H9 (cell line): ENCODE data around the gene TIA1. TPM values are rescaled to one million over a fixed set of nuclear protein-coding genes. Genes with fewer than 3 reads are reported as not detected.

Experiments used
- DNase-seq: peaks from one replicate; pipeline ENCODE4 v3.0.0-alpha.2; 2017
- H2AFZ ChIP-seq: one replicate; pipeline ENCODE4 v1.6.1; 2013; ENCODE audit warnings: mild to moderate bottlenecking, low read length, control low read depth, moderate library complexity
- H2AK5ac ChIP-seq: 2 replicates; pipeline ENCODE4 v1.6.1; 2013; ENCODE audit warnings: low read length, control low read depth, mixed read lengths; ENCODE audit not compliant: insufficient read length
- H2BK120ac ChIP-seq: one replicate; pipeline ENCODE4 v1.6.1; 2013; ENCODE audit warnings: low read depth, mild to moderate bottlenecking, low read length, control low read depth, inconsistent platforms; ENCODE audit not compliant: poor library complexity, severe bottlenecking
- H2BK12ac ChIP-seq: 2 replicates; pipeline ENCODE4 v1.6.1; 2013; ENCODE audit warnings: low read length, control low read depth, mixed read lengths, low read depth; ENCODE audit not compliant: insufficient read length
- H2BK15ac ChIP-seq: 2 replicates; pipeline ENCODE4 v1.6.1; 2013; ENCODE audit warnings: low read depth, low read length, control low read depth
- H2BK20ac ChIP-seq: one replicate; pipeline ENCODE4 v1.6.1; 2013; ENCODE audit warnings: low read depth, mild to moderate bottlenecking, low read length, control low read depth, inconsistent platforms; ENCODE audit not compliant: poor library complexity, severe bottlenecking
- H2BK5ac ChIP-seq: 2 replicates; pipeline ENCODE4 v1.6.1; 2013; ENCODE audit warnings: low read length, control low read depth, mixed read lengths; ENCODE audit not compliant: insufficient read length
- H3K14ac ChIP-seq: 2 replicates; pipeline ENCODE4 v1.6.1; 2013; ENCODE audit warnings: low read length, control low read depth; ENCODE audit not compliant: insufficient read depth
- H3K18ac ChIP-seq: 2 replicates; pipeline ENCODE4 v1.6.1; 2013; ENCODE audit warnings: low read depth, mild to moderate bottlenecking, mixed read lengths, low read length, control low read depth; ENCODE audit not compliant: insufficient read length
- H3K23ac ChIP-seq: 2 replicates; pipeline ENCODE4 v1.6.1; 2013; ENCODE audit warnings: low read length, control low read depth, mixed read lengths, low read depth; ENCODE audit not compliant: insufficient read length
- H3K23me2 ChIP-seq: 2 replicates; pipeline ENCODE4 v1.6.1; 2013; ENCODE audit warnings: low read depth, mild to moderate bottlenecking, mixed read lengths, low read length, control low read depth; ENCODE audit not compliant: insufficient read length, poor library complexity, severe bottlenecking
- H3K27ac ChIP-seq: 2 replicates; pipeline ENCODE4 v1.5.1; 2013; ENCODE audit warnings: low read length, control low read depth, mixed read lengths, low read depth; ENCODE audit not compliant: insufficient read length
- H3K27me3 ChIP-seq: 2 replicates; pipeline ENCODE4 v1.6.1; 2013; ENCODE audit warnings: low read length, control low read depth, inconsistent platforms; ENCODE audit not compliant: insufficient read depth
- H3K4ac ChIP-seq: 2 replicates; pipeline ENCODE4 v1.6.1; 2013; ENCODE audit warnings: low read depth, mild to moderate bottlenecking, control low read depth, inconsistent platforms, low read length, moderate library complexity
- H3K4me1 ChIP-seq: 2 replicates; pipeline ENCODE4 v1.6.1; 2013; ENCODE audit warnings: low read length, control low read depth, inconsistent platforms; ENCODE audit not compliant: insufficient read depth
- H3K4me2 ChIP-seq: 2 replicates; pipeline ENCODE4 v1.6.1; 2013; ENCODE audit warnings: low read length, control low read depth, mixed read lengths; ENCODE audit not compliant: insufficient read length, insufficient read depth
- H3K56ac ChIP-seq: 2 replicates; pipeline ENCODE4 v1.6.1; 2013; ENCODE audit warnings: low read depth, mild to moderate bottlenecking, mixed read lengths, low read length, control low read depth; ENCODE audit not compliant: insufficient read length
- H3K79me1 ChIP-seq: 2 replicates; pipeline ENCODE4 v1.6.1; 2013; ENCODE audit warnings: low read depth, mild to moderate bottlenecking, moderate library complexity, low read length, control low read depth, inconsistent platforms; ENCODE audit not compliant: insufficient read depth, poor library complexity, severe bottlenecking
- H3K79me2 ChIP-seq: 2 replicates; pipeline ENCODE4 v1.6.1; 2013; ENCODE audit warnings: low read length, control low read depth, inconsistent platforms; ENCODE audit not compliant: insufficient read depth
- H3K9ac ChIP-seq: 2 replicates; pipeline ENCODE4 v1.6.1; 2013; ENCODE audit warnings: low read length, control low read depth, mixed read lengths; ENCODE audit not compliant: insufficient read length; ENCODE audit errors: extremely low read depth
- H3K9me3 ChIP-seq: one replicate; pipeline ENCODE4 v1.6.1; 2013; ENCODE audit warnings: low read depth, low read length, inconsistent platforms; ENCODE audit not compliant: control insufficient read depth
- H3T11ph ChIP-seq: one replicate; pipeline ENCODE4 v1.6.1; 2013; ENCODE audit warnings: mild to moderate bottlenecking, low read length, control low read depth, inconsistent platforms
- H4K20me1 ChIP-seq: one replicate; pipeline ENCODE4 v1.6.1; 2013; ENCODE audit not compliant: control insufficient read depth, insufficient read length, insufficient read depth
- H4K5ac ChIP-seq: 2 replicates; pipeline ENCODE4 v1.6.1; 2013; ENCODE audit warnings: low read depth, mild to moderate bottlenecking, mixed read lengths, low read length, control low read depth; ENCODE audit not compliant: insufficient read length
- H4K8ac ChIP-seq: replicated peaks from 2 replicates; pipeline ENCODE4 v1.6.1; 2013; ENCODE audit warnings: low read length, control low read depth, mixed read lengths, low read depth; ENCODE audit not compliant: insufficient read length
- H4K91ac ChIP-seq: 2 replicates; pipeline ENCODE4 v1.6.1; 2013; ENCODE audit warnings: low read depth, mild to moderate bottlenecking, moderate library complexity, mixed read lengths, low read length, control low read depth; ENCODE audit not compliant: insufficient read length
- H3K27ac Mint-ChIP-seq, 3 experiments: 2 replicates in 2 of 3; 3 replicates in 1 of 3; pipeline ENCODE4 v1.8.0; 2020 to 2021; ENCODE audit warnings: mixed read lengths in 3 of 3, mild to moderate bottlenecking in 1 of 3, moderate library complexity in 1 of 3
- H3K27me3 Mint-ChIP-seq: 2 replicates; pipeline ENCODE4 v1.8.0; 2021; ENCODE audit warnings: low read depth, mild to moderate bottlenecking, moderate library complexity, mixed read lengths
- H3K36me3 Mint-ChIP-seq, 3 experiments: 2 replicates in 2 of 3; 3 replicates in 1 of 3; pipeline ENCODE4 v1.8.0; 2020 to 2021; ENCODE audit warnings: low read depth in 3 of 3, mixed read lengths in 3 of 3; ENCODE audit not compliant: insufficient read depth in 1 of 3
- H3K4me1 Mint-ChIP-seq, 2 experiments: 2 replicates each; pipeline ENCODE4 v1.8.0; 2020; ENCODE audit warnings: mixed read lengths in 2 of 2
- H3K4me3 Mint-ChIP-seq, 2 experiments: 2 replicates in 1 of 2; 3 replicates in 1 of 2; pipeline ENCODE4 v1.8.0; 2020 to 2021; ENCODE audit warnings: mild to moderate bottlenecking in 2 of 2, mixed read lengths in 2 of 2, moderate library complexity in 1 of 2
- H3K9me3 Mint-ChIP-seq, 2 experiments: 2 replicates in 1 of 2; 3 replicates in 1 of 2; pipeline ENCODE4 v1.8.0; 2020; ENCODE audit warnings: mild to moderate bottlenecking in 2 of 2, mixed read lengths in 2 of 2, moderate library complexity in 1 of 2
- CTCF ChIP-seq: fragments of 200-600 bp; sonication (generic); conservative IDR thresholded peaks from 3 replicates; pipeline ENCODE4 v1.8.0; 2021; ENCODE audit warnings: antibody characterized with exemption, mild to moderate bottlenecking
- WGBS: extraction: QIAGEN DNeasy Blood & Tissue Kit; methylation state at CpG from one replicate; pipeline ENCODE4 v1.1.7; 2013; ENCODE audit warnings: missing lambda C conversion rate, low lambda C conversion rate, mixed read lengths; ENCODE audit not compliant: insufficient read length; ENCODE audit errors: extremely low coverage; 5-methylcytosine and 5-hydroxymethylcytosine counted together
- total RNA-seq: library from RNA; stranded (reverse); gene quantifications from 2 replicates; pipeline ENCODE4 v1.2.1, GENCODE V29; 2021

The TIA1 gene
- total RNA-seq, 1 experiment from 2014 or later, result 193 TPM

- WGBS, result no CpG with 5 or more reads among the region's 8 CpGs
- H3K79me2 ChIP-seq, result no peaks in the 10 kb centered on the region
- H3K27ac Mint-ChIP-seq, result peak overlapping the region in 1 of 3 experiments; percentile 62; a peak in 2 of 7 replicates
These were observed 7.3 kb upstream of the TIA1 start for GRCh38 chr2:70255637-70256314.

More at GRCh38 chr2:70255637-70256314, 7.3 kb upstream of the TIA1 start:
- H3K4me1 Mint-ChIP-seq, result peaks cover 9 to 14% of the 10 kb centered on the region in 2 experiments
- Histone ChIP-seq H3K27ac (no peak overlapping the region), H4K20me1 (no peaks in the 10 kb centered on the region), H3K4me2 (no peak overlapping the region), H2BK5ac (no peak overlapping the region), H3T11ph (no peak overlapping the region), H2BK12ac (no peak overlapping the region), H3K23ac (no peak overlapping the region), H3K14ac (no peak overlapping the region), H4K5ac (no peak overlapping the region), H4K91ac (no peak overlapping the region), H4K8ac (no peak overlapping the region), H3K9me3 (no peaks in the 10 kb centered on the region), H2BK15ac (no peak overlapping the region), H3K27me3 (no peaks in the 10 kb centered on the region), H2AFZ (no peak overlapping the region), H2BK20ac (no peak overlapping the region), H3K4me1 (no peaks in the 10 kb centered on the region), H3K18ac (no peak overlapping the region), H2BK120ac (no peak overlapping the region), H3K56ac (no peak overlapping the region), H3K9ac (no peak overlapping the region), H3K23me2 (peaks cover 8% of the 10 kb centered on the region), H3K79me1 (no peaks in the 10 kb centered on the region), H2AK5ac (no peak overlapping the region), H3K4ac (no peak overlapping the region)
- no peak for TF ChIP-seq CTCF
- H3K27me3 Mint-ChIP-seq, result no peaks in the 10 kb centered on the region
- peak overlapping the region in 1 of 2 experiments; percentile 13; a peak in 1 of 5 replicates for H3K4me3 Mint-ChIP-seq
- H3K9me3 Mint-ChIP-seq, result no peaks in the 10 kb centered on the region
- H3K36me3 Mint-ChIP-seq, result peaks cover 3 to 17% (median 11%) of the 10 kb centered on the region in 3 experiments; a peak in 6 of 7 replicates
- no peak for DNase-seq
